HG03060 (cell line): ENCODE results near the gene TENT4A.

Experiments used
- ATAC-seq: cut with Tn5 transposase; IDR thresholded peaks from one replicate; pipeline ENCODE4 v1.9.1; 2021; ENCODE audit warnings: low read depth, moderate number of reproducible peaks; ENCODE audit not compliant: unreplicated experiment

Gene TENT4A

DNA sequence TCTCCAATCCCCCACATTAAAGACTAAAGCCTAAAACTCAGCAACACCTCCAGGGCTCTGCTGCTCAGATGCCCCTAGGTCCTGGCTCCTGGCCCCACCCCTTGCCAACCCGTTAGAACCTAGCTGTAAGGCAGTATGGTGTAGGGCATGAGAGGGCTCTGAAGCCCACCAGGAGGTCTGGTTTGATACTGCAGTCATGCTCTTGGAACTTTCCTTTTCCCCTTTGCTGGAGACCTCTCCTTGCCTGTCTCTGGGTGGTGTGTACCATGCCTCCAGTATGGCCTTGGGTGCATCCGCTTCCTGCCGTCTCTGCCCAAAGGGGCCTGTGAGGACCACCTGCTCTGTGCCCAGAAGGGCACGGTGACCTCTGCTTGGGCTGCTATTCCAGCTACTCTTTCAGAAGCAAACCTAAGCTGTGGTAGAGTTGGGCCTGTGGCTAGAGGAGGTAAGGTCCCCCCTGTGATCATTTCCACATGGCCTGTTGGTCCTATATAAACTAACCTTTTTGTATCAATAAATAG lies 3.5 kb downstream of the TENT4A start:
- no peak for ATAC-seq

DNA sequence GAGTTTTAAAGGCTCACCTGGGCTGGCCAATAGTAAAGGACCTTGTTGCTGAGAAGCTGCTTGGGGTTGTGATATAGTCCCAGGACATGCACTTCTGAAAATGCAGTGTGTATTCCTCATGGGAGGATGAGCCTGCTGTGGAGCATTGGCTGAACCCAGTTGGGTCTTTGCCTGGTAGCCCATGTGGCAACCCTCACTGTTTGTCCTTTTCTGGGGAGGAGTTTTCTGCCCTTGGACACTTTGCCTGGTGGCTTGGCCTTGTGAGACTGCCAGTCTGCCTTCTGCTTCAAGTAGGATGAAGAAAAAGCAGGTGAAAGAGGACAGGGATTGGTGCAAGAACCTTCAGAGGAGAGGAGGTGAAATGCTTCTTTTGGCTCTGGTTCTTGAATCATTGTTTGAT lies 4.0 kb downstream of the TENT4A start:
- no peak for ATAC-seq

DNA sequence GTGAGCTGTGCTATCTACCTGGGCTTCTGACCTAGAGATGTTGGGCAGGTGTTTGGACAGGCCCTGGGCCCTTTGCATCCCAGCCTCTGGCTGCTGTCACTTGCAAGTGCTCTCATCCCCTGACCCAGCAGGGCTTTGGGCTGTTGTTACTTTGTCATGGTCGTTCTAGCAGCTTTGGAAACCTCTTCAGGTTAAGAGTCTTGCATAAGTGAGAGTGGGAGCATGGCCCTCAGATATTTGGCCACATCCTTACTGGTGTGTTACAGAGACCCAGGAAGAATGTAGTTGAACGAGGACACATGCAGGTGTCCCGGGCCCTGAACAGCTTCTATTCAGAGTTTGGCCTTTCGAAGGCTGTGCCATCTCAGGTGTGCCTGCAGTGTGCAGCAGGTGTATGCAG lies 4.5 kb downstream of the TENT4A start:
- ATAC-seq, result no peak

DNA sequence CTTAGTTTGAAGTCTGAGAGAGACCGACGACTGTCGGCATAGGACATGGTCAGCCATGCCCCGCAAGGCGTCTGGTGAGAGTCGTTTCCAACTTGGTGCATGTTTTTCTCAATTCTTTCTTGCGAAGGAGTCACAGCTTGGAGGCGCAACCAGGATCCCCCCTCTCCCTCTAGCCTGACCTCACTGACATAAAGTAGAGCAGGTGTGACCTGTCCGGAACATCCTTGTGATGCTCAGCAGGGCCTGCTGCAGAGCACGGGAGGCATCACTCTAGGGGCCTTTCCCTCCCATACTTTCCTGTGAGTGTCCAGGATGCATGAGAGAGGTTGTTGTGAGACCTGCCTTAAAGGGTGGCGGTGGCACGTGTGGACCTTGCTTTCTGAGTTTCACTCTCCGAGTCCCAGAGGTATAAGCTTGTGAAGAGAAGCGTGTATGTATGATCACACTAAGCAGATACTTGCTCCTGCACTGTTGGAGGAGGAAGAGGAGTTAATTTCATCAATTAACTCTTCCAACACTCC lies 5.0 kb downstream of the TENT4A start:
- no peak for ATAC-seq

DNA sequence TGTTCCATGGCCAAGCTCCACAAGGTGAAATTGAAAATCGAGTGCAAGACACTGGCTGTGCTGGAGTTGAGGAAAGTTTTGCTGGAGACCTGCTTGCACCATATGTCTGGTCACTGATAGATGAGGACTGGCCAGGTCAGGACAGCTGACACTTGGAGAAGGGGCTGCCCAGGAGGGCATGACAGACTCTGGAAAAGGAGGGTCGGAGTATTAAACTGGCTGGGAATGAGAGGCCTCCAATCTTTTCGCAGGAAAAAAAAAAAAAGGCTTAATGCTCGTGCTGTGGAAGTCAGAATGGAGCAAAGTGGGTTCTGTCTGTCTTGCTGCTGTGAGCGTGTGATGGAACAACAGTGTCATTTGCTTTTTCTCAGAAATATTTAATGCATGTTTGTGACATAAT lies 5.5 kb downstream of the TENT4A start:
- ATAC-seq, result no peak

DNA sequence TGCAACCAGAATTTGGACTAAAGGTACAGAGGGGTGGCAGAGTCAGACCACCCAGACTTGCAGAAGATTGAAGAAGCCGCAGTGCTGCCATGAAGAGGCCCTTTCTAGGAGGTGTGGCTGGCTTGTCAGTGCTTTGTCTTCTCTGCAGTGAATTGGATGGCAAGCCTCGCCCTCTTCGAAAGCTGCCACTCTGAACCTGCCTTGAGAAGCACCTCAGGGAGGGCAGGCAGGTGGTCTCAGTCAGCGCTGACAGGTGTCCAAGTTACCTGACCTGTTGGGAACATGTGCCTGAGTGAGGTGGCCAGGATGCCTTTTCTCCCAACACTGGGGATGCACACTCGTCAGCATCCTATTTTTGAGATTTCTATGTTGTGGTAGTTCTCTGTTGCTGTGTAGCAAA lies 6.2 kb downstream of the TENT4A start:
- ATAC-seq, result no peak

DNA sequence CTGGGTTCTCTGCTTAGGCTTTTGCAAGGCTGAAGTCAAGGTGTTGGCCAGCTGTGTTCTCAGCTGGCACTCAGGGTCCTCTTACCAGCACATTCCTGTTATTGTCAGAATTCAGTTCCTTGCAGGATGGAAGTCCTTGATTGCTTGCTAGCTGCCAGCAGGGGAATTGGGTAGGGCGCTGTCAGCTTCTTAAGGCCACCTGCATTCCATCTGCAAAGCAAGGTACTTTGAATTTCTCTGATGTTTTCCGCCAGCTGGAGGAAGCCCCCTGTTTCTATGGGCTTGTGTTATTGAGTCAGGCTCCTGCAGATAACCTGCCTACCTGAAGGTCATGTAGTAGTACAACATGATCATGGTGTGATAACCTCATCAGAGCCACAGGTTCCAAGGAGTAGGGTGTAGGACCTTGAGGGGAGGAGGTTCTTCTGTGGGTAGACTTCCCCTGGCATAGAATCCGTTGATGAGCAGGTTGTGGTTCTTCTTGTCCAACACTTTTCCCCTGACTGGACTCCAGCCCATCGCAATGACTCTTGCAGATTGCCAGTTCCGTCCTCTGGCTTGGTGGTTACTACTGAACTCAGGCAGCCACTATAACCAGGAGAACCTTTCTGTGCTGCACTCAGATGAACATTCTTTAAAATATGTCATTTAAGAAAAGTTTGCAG lies 6.8 kb downstream of the TENT4A start:
- no peak for ATAC-seq

DNA sequence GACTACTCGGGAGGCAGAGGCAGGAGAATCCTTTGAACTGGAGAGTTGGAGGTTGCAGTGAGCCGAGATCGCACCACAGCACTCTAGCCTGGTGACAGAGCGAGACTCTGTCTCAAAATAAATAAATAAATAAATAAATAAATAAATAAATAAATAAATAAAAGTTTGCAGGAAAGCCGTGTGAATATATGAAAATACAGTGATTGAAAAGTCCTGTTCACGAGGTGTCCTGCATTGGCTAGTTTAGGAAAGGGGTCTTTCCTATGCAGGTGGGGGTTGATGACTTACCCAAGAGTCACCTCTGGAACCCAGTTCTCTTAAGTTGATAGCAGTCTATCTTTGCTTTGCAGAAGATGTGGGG lies 7.3 kb downstream of the TENT4A start:
- no peak for ATAC-seq

DNA sequence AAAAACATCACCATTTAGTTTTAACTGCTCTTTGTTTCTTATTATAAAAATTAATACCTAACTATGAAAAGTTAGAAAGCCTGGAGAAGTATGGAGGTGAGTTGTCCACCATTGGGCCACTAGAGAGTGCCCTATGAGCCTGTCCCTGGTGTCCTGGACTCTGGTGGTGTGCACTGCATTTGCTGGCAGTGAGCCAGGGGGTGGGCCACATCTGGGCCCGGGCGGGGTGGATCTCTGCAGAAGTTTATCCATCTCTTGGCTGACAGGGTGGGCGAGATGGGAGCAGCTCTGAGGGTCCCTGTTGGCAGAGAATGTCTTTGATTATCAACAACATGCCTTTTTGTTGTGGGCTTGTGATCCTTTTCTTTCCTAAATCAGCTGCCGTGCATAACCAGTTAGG lies 8.2 kb downstream of the TENT4A start:
- ATAC-seq, result no peak

DNA sequence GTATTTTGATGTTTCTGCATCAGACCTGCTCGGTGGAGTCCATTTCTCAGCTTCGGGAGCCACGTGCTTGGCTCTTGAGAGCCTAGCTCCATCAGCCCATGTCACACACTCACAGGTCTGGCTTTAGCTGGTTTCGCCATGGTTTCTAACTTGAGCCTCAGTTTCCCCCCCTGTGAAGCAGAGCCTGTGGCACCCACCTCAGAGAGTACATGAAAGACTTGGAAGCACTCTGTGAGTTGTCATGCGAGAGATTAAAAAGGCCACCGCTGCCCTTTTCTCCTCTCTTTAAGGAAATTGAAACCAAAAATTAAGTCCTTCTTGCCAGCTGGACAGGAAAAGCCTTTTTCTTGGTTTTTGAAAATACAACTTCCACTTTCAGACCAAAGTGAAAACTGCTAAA lies 8.8 kb downstream of the TENT4A start:
- peak; percentile 39 for ATAC-seq

DNA sequence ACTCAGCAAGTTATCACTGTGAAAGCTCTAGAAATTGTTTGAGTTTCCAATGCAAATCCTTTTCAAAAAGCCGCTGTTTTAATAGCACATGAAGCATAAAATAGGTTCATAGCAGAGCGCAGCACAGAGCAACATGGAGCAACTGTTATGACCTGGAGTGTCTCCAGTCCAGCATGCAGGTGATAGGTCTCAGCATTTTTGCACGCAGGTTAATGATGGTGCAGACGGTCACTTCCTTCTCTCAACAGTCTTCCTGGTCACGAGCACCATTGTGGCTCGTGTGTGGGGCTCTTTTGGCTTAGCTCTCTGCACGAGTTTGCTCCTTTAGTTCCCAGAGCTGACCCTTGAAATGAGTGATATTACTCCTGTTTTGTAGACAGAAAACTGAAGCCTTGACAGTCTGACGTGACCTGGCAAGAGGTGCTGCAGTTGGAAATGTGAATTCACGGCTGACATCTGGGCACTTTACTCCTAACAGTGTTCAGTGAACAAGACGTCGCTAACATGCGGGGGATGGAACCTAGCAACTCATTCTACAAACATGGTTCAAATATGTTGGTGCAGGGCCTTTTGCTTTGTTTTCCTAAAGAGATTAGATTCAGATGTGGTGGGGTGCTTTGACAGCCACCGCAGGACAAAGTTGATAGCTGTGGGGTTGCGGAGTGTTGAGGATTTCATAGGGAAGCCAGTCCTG lies 10.0 kb downstream of the TENT4A start:
- no peak for ATAC-seq

DNA sequence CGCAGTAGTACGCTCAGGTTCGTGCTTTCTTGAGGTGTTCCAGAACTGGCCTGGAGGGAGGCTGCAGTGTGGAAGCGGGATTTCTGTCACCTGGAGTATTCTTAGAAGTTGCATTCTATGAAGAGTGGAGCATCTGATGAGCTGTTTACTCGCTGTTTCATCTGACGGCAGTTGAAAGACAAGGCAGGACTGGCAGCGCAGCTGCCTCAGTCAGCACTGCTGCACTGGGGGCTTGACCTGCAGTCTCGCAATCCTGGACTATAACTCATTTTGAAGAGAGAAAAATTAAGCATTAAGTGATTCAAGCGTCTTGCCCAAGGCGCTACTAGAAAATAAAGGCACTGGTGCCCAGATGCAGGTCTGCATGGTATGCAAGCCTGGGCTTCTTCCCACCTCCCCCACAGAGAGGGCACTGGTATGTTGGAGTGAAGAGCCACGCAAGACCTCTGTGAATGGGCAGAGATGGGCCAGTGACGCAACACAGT lies 10.6 kb downstream of the TENT4A start:
- no peak for ATAC-seq

DNA sequence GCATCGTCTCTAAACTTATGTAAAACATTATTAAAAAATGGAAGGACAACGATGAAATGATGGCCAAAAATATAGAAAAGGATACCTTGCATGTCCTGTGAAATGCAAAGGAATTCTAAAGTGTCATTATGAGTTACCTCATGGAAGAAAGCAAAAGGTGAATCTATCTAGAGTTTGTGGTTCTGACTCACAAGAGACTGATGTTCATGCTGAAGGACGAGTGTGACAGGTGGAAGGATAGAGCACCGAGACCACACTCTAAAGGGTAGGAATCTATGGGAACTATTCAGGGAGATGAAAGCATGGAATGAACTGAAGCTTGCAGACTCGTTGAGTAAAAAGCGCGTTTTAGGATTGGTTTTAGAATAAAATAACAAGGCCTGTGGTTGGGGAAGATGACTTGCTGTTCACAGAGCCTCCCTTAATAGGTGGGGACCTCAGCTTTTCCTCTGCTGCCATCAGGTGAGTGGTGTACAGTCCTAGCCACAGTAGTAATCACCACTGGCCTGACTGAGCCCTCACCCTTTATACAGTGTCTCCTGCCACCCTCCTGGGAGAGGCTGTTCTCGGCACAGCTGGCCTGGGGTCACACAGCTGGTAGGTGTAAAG lies 11.2 kb downstream of the TENT4A start:
- no peak for ATAC-seq

DNA sequence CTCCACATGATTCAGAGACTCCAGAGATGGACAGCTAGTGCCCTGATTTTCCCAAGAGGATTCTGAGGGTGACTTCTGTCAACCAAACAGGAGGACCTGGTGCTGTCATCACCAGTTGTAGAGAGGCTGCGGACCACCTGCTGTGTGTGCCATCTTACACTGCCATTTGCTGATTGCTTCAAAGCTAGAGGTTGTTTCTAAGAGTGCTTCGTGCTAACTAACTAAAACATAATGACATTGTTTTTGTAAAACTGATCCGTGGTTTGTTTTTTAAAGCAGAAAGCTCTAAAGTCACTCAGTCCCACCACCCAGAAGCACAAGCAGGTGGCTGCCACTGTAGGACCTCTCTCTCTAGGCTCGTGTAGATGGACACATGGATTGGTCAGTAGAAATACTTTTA lies 12.2 kb downstream of the TENT4A start:
- no peak for ATAC-seq

DNA sequence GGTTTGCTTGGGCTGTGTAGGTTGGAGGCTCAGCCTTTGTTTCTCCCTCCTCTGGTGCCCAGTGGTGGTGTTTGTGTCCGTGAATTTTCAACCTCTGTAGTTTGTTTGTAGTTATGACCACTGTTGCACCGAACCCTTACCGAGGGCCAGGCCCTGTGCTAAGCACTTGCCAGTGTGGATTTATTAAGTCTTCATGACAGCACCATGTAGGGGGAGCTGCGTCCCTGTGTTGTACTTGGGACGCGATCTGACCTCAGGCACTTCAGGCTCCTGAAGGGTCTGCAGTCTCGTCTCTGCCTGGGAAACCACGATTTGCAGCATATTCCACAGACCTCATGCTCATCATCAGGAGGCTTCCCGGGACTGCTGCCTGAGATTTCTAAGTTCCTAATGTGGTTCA lies 12.8 kb downstream of the TENT4A start:
- ATAC-seq, result no peak

DNA sequence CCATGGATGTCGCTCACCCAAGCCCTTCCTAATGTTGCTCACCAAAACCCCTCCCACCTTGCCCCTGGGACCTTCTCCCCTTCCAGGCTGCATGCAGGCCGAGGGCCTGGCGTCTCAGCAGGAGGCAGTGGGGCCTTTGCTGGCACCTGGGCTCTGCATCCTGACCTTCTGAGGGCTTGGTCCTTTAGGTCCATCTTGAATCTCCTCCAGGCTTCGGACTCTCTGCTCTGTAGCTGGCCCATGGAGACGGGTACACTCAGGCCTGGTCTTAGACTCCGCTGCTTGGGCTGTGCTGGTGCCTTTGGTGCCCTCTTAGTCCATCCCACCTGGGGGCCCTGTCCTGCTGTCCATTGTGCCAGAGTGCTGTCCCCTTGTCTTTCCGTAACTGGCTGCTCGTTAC lies 14.0 kb downstream of the TENT4A start:
- no peak for ATAC-seq

DNA sequence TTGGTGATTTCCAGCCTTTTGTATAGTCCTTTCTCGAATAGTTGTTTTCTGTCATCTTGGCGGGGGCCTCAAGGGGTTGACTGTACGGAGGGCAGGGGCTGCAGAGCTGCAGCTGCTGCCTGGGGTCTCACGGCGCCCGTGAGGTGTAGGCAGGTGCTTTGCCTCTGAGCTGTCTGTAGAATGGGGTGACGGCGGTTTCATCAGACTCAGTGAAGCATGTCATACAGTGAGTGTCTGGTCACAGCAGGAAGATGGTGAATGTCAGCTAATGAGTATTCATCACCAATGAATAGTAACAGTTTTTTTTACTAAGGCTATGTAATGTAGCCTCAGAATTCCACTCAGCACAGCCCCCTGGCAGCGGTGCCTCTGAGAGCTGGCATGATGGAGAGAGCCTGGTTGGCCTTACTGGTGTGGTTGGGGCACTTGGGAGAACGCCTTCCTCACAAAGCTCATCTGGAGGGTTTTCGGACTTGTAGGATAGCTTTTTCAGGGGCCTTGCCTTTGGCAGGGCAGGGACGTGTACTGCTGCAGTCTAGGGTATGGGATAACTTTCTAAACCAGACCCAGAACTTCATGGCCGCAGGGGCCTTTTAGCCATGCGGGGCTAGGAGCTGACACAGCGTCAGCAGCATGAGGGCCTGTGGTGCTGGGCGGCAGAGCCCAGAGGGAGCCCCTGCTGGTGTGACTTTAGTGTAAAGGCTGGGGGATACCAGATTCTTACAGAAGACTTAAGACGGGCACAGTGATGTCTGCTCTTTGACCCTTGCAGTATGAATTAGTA lies 15.0 kb downstream of the TENT4A start:
- peak; percentile 88 for ATAC-seq

DNA sequence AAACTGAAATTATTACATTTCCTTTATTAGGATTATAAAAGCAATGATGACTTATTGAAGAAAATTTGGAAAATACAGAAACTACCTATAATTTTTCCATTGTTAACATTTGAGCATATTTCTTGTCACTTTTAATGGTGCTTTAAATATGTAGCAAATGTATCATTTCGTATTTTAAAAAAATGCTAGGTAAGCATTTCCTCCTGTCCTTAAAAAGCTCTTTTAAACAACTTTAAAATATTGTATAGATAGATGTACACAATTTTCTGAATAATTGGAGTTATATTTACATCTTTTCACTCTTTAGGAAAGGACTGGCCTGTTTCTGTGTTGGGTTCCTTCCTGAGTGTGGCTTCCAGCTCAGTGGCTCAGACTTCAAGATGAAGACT lies 15.6 kb downstream of the TENT4A start:
- no peak for ATAC-seq

DNA sequence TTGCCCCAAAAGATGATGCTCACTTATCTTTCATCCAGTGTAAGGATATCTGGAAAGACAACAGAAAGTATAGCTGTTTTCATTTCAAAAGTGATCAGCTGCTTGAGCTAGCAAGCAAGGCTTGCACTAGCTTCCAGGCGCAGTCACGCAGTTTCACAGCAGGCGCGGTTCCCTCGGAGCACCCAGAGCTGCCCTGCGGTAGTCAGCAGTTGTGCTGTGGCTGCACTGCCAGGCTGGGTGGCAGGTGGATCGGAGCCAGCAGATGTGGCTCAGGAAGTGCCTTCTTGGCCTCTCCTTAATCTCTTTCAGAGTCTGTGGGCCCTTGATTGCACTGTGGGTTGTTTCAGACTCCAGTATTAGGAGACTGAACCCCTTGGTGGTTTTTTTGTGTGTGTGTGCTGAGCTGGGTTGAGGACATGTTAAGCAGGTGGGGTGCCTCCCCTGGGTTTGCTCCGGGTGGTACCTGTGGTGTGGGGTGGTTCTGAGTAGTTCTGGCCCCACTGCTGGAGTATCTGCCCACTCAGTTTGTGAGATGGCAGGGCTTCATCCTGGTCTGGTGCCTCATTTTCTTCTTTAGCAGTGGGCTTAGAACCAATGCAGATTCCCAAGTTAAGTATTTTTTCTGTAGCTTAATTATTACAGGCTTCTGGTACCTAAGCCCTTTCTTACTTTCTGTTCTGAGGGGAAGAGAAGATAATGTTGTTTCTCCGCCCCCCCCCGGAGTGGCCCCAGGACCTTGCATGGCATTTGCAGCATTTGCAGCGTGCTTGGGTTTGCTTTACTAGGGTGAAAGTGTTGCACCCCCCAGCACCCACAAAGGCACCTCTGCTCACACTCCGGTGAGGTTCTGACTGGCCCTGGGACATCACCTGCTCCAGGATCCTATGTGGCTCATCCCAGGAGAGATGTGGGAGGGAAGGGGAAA lies 16.4 kb downstream of the TENT4A start:
- no peak for ATAC-seq

DNA sequence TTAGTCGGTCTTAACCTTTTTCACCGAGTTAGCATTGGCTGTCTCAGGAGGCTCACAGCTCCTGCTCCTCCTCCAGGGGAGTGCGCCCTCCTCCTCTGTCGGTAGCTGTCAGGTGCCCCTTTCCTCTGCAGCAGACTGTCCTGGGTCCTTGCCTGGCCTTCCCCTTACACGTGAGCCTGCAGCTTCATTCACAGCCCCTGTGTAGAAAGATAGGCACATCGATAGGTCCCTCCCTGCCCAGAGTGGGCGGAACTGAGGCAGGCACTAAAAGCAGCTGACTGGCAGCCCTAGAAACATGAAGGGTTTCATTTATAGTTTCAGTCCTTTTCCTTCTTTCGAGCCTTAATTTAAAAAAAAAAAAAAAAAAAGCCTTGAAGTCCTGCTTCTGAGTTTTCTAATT lies 17.2 kb downstream of the TENT4A start:
- ATAC-seq, result peak; percentile 35
